IMR-90 (cell line): Measurements from ENCODE around the gene PLPP4. TPM values are rescaled to one million over a fixed set of nuclear protein-coding genes. Genes with fewer than 3 reads are reported as not detected.

Experiments
- ATAC-seq: fragments of 200-7000 bp; cut with Tn5 transposase; 2 replicates; pipeline ENCODE4 v1.9.1; 2020; ENCODE audit warnings: low read depth, mild to moderate bottlenecking, moderate library complexity
- BruUV-seq: library from RNA; stranded (reverse); fragments of 400-500 nt; replicated peaks from 2 replicates; lab custom pipeline; 2021; lab: Mats Ljungman, UMichigan
- CTCF ChIA-PET: fragments of 300-600 bp; formaldehyde crosslinking; extraction: SDS; loops from one replicate; lab custom pipeline; 2021; ENCODE audit warnings: antibody characterized with exemption; lab: Yijun Ruan, JAX
- POLR2A ChIA-PET: fragments of 300-600 bp; sonication (Branson Sonifier 250); formaldehyde crosslinking; loops from one replicate; lab custom pipeline; 2022; ENCODE audit warnings: antibody characterized with exemption; ENCODE audit not compliant: unreplicated experiment; lab: Charles Lee
- DNase-seq: peaks from one replicate; pipeline ENCODE4 v3.0.0; 2013
- H2AFZ ChIP-seq: replicated peaks from 2 replicates; pipeline ENCODE3; 2013; ENCODE audit warnings: low read length, mild to moderate bottlenecking; ENCODE audit not compliant: poor library complexity
- H2AK5ac ChIP-seq: 2 replicates; pipeline ENCODE4 v1.6.1; 2013; ENCODE audit warnings: low read depth, low read length, inconsistent platforms
- H2AK9ac ChIP-seq: replicated peaks from 2 replicates; pipeline ENCODE3; 2013; ENCODE audit warnings: mild to moderate bottlenecking, low read depth, low read length, moderate library complexity; ENCODE audit not compliant: poor library complexity
- H2BK120ac ChIP-seq: 2 replicates; pipeline ENCODE4 v1.6.1; 2013; ENCODE audit warnings: low read depth, low read length, inconsistent platforms
- H2BK15ac ChIP-seq: 3 replicates; pipeline ENCODE4 v1.6.1; 2013; ENCODE audit warnings: low read depth, low read length, inconsistent platforms
- H2BK20ac ChIP-seq: 2 replicates; pipeline ENCODE4 v1.6.1; 2013; ENCODE audit warnings: low read depth, mild to moderate bottlenecking, inconsistent platforms, low read length, moderate library complexity
- H2BK5ac ChIP-seq: 2 replicates; pipeline ENCODE4 v1.6.1; 2013; ENCODE audit warnings: mild to moderate bottlenecking, low read depth, low read length, inconsistent platforms; ENCODE audit not compliant: poor library complexity, severe bottlenecking
- H3K14ac ChIP-seq: replicated peaks from 2 replicates; pipeline ENCODE4 v1.6.1; 2013; ENCODE audit warnings: low read depth, low read length, inconsistent platforms
- H3K18ac ChIP-seq: 2 replicates; pipeline ENCODE4 v1.6.1; 2013; ENCODE audit warnings: low read depth, low read length, control low read depth
- H3K23ac ChIP-seq: 2 replicates; pipeline ENCODE4 v1.6.1; 2013; ENCODE audit warnings: low read depth, low read length, inconsistent platforms
- H3K27ac ChIP-seq: 2 replicates; pipeline ENCODE4 v1.5.1; 2013; ENCODE audit warnings: mild to moderate bottlenecking, control low read depth, low read length; ENCODE audit not compliant: insufficient read depth
- H3K27me3 ChIP-seq: 2 replicates; pipeline ENCODE4 v1.6.1; 2013; ENCODE audit warnings: low read length; ENCODE audit not compliant: control insufficient read depth, insufficient read depth
- H3K36me3 ChIP-seq: 2 replicates; pipeline ENCODE4 v1.6.1; 2013; ENCODE audit warnings: low read length, mixed read lengths; ENCODE audit not compliant: control insufficient read depth, insufficient read depth
- H3K4ac ChIP-seq: 2 replicates; pipeline ENCODE4 v1.6.1; 2013; ENCODE audit warnings: low read depth, low read length, inconsistent platforms
- H3K4me1 ChIP-seq: 2 replicates; pipeline ENCODE4 v1.6.1; 2013; ENCODE audit warnings: low read length, mixed read lengths; ENCODE audit not compliant: control insufficient read depth, insufficient read depth
- H3K4me2 ChIP-seq: 2 replicates; pipeline ENCODE4 v1.6.1; 2013; ENCODE audit warnings: low read depth, mild to moderate bottlenecking, control low read depth, low read length, moderate library complexity
- H3K4me3 ChIP-seq: 2 replicates; pipeline ENCODE4 v1.5.1; 2013; ENCODE audit warnings: low read depth, mild to moderate bottlenecking, control low read depth, low read length, moderate library complexity; ENCODE audit not compliant: insufficient read depth
- H3K56ac ChIP-seq: 2 replicates; pipeline ENCODE4 v1.6.1; 2013; ENCODE audit warnings: low read length, inconsistent platforms; ENCODE audit not compliant: insufficient read depth; ENCODE audit errors: extremely low read depth
- H3K79me1 ChIP-seq, 2 experiments: 2 replicates each; pipeline ENCODE4 v1.6.1; 2013; ENCODE audit warnings: low read length in 2 of 2, inconsistent platforms in 1 of 2, low read depth in 1 of 2
- H3K9ac ChIP-seq: 2 replicates; pipeline ENCODE4 v1.6.1; 2013; ENCODE audit warnings: low read depth, low read length, control low read depth
- H3K9me1 ChIP-seq: 2 replicates; pipeline ENCODE4 v1.6.1; 2013; ENCODE audit warnings: low read length, inconsistent platforms; ENCODE audit not compliant: insufficient read depth
- H3K9me3 ChIP-seq: 2 replicates; pipeline ENCODE4 v1.6.1; 2013; ENCODE audit warnings: low read length; ENCODE audit not compliant: control insufficient read depth, insufficient read depth
- H4K20me1 ChIP-seq: 2 replicates; pipeline ENCODE4 v1.6.1; 2013; ENCODE audit warnings: low read length, inconsistent platforms; ENCODE audit not compliant: insufficient read depth
- H4K5ac ChIP-seq: 2 replicates; pipeline ENCODE4 v1.6.1; 2013; ENCODE audit warnings: mild to moderate bottlenecking, low read depth, low read length, control low read depth
- H4K8ac ChIP-seq, 2 experiments: 2 replicates each; pipeline ENCODE4 v1.6.1; 2013; ENCODE audit warnings: low read depth in 2 of 2, low read length in 2 of 2, control low read depth in 1 of 2, inconsistent platforms in 1 of 2
- H4K91ac ChIP-seq: 2 replicates; pipeline ENCODE4 v1.6.1; 2013; ENCODE audit warnings: low read depth, low read length, inconsistent platforms; ENCODE audit not compliant: insufficient read depth
- WGBS, 2 experiments: methylation state at CpG; one replicate each; pipeline versions ENCODE4 v1.1.5 to v1.1.7; 2013; ENCODE audit warnings: missing lambda C conversion rate in 2 of 2; ENCODE audit not compliant: insufficient read length in 1 of 2; ENCODE audit errors: extremely low coverage in 2 of 2; 5-methylcytosine and 5-hydroxymethylcytosine counted together
- dilution Hi-C: fragments of 300-500 bp; cut with HindIII; formaldehyde crosslinking; loops from one replicate; pipeline ENCODE4 v1.14.3; 2018; ENCODE audit warnings: low sequenced_read_pairs; ENCODE audit not compliant: unreplicated experiment
- in situ Hi-C: fragments of 300-500 bp; cut with MboI; formaldehyde crosslinking; loops from 3 replicates; pipeline ENCODE4 v1.14.3; 2019; ENCODE audit warnings: low sequenced_read_pairs, inconsistent platforms, mixed read lengths
- intact Hi-C: fragments of 100-400 bp; cut with micrococcal nuclease; formaldehyde crosslinking; loops from 2 replicates; pipeline ENCODE4 v1.10.0; 2022
- polyA plus RNA-seq, 3 experiments: library from polyadenylated mRNA; depleted of rRNA; stranded (reverse); fragments of >200 nt; gene quantifications; 2 replicates each; pipeline ENCODE4 v1.2.3, GENCODE V29; 2012; ENCODE audit warnings: low replicate concordance in 1 of 3
- total RNA-seq: library from RNA; depleted of rRNA; stranded (reverse); fragments of >200 nt; gene quantifications from 2 replicates; pipeline ENCODE4 v1.2.3, GENCODE V29; 2012
- TF ChIP-seq, protein P1 (sequence below): conservative IDR thresholded peaks from 2 replicates; pipeline ENCODE4 v1.5.1; 2012; ENCODE audit warnings: mild to moderate bottlenecking, low read depth, low read length, improper control_type of control experiment

Gene PLPP4
- total and polyA plus RNA-seq, 2 of the 4 experiments (the other 2 are of a cell fraction) = 0.18 to 0.60 TPM

- Histone ChIP-seq H2BK120ac (no peak overlapping the region), H3K23ac (no peak overlapping the region), H3K4me1 (no peaks in the 10 kb centered on the region), H2BK5ac (no peak overlapping the region), H4K91ac (no peak overlapping the region), H2AK5ac (no peak overlapping the region), H2BK20ac (no peak overlapping the region), H3K4me2 (no peak overlapping the region), H4K8ac (no peak overlapping the region), H3K27ac (no peak overlapping the region), H3K27me3 (no peaks in the 10 kb centered on the region), H2BK15ac (no peak overlapping the region), H3K4me3 (no peak overlapping the region), H2AK9ac (no peak overlapping the region), H3K36me3 (no peaks in the 10 kb centered on the region), H3K56ac (no peak overlapping the region), H4K5ac (no peak overlapping the region), H3K4ac (no peak overlapping the region), H3K18ac (no peak overlapping the region), H3K14ac (no peak overlapping the region), H4K20me1 (no peaks in the 10 kb centered on the region), H3K9ac (no peak overlapping the region), H3K9me1 (no peaks in the 10 kb centered on the region), H2AFZ (no peak overlapping the region), H3K79me1 (no peaks in the 10 kb centered on the region), H3K9me3 (peaks cover 10% of the 10 kb centered on the region)
- in situ Hi-C loops = no loop called here
- dilution Hi-C loops = no loop called here
- DNase-seq = no peak
- CTCF ChIA-PET = no interaction called here
- WGBS, 2 experiments = no CpG with 5 or more reads among the region's 2 CpGs
- TF ChIP-seq, protein P1, sequence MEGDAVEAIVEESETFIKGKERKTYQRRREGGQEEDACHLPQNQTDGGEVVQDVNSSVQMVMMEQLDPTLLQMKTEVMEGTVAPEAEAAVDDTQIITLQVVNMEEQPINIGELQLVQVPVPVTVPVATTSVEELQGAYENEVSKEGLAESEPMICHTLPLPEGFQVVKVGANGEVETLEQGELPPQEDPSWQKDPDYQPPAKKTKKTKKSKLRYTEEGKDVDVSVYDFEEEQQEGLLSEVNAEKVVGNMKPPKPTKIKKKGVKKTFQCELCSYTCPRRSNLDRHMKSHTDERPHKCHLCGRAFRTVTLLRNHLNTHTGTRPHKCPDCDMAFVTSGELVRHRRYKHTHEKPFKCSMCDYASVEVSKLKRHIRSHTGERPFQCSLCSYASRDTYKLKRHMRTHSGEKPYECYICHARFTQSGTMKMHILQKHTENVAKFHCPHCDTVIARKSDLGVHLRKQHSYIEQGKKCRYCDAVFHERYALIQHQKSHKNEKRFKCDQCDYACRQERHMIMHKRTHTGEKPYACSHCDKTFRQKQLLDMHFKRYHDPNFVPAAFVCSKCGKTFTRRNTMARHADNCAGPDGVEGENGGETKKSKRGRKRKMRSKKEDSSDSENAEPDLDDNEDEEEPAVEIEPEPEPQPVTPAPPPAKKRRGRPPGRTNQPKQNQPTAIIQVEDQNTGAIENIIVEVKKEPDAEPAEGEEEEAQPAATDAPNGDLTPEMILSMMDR = no peak
- BruUV-seq = no TSS peak
- intact Hi-C loops = no loop called here
- ATAC-seq = no peak
- POLR2A ChIA-PET = no interaction called here
Measured at GRCh38 chr10:120465138-120465537, 8.1 kb downstream of the PLPP4 start.
